CD14-positive monocyte (primary cell): ENCODE measurements around the gene CNNM2. TPM values are rescaled to one million over a fixed set of nuclear protein-coding genes. Genes with fewer than 3 reads are reported as not detected.

ENCODE experiments used
- DNase-seq, 3 donors: peaks; one replicate each; pipeline ENCODE4 v3.0.0-alpha.2; 2011 to 2022
- H2AFZ ChIP-seq: 2 replicates; pipeline ENCODE4 v1.6.0; 2012; ENCODE audit warnings: mild to moderate bottlenecking, low read depth, low read length, inconsistent platforms; ENCODE audit not compliant: insufficient read depth, poor library complexity, severe bottlenecking
- H3K27ac ChIP-seq, 2 donors: 1 replicate in 1 of 2; 2 replicates in 1 of 2; pipeline ENCODE4 v1.5.1; 2012 to 2013; ENCODE audit warnings: low read length in 2 of 2, control low read depth in 1 of 2, inconsistent platforms in 1 of 2, low read depth in 1 of 2, mild to moderate bottlenecking in 1 of 2
- H3K27me3 ChIP-seq, 2 donors: one replicate each; pipeline versions ENCODE4 v1.6.0 to v1.6.1; 2011 to 2013; ENCODE audit warnings: low read length in 2 of 2; ENCODE audit not compliant: control insufficient read depth in 2 of 2, insufficient read depth in 2 of 2
- H3K36me3 ChIP-seq, 2 donors: replicated peaks in 1 of 2; 1 replicate in 1 of 2; 2 replicates in 1 of 2; pipeline versions ENCODE4 v1.5.1 to v1.6.1; 2012 to 2013; ENCODE audit warnings: low read length in 2 of 2, control low read depth in 1 of 2, inconsistent platforms in 1 of 2, mild to moderate bottlenecking in 1 of 2; ENCODE audit not compliant: insufficient read depth in 2 of 2, control insufficient read depth in 1 of 2
- H3K4me1 ChIP-seq, 2 donors: 1 replicate in 1 of 2; 2 replicates in 1 of 2; pipeline versions ENCODE4 v1.5.1 to v1.6.1; 2012 to 2013; ENCODE audit warnings: low read length in 2 of 2, control low read depth in 1 of 2, inconsistent platforms in 1 of 2, mild to moderate bottlenecking in 1 of 2, moderate library complexity in 1 of 2; ENCODE audit not compliant: insufficient read depth in 2 of 2, control insufficient read depth in 1 of 2
- H3K4me2 ChIP-seq: replicated peaks from 2 replicates; pipeline ENCODE3; 2012; ENCODE audit warnings: low read length, moderate library complexity, mild to moderate bottlenecking; ENCODE audit not compliant: poor library complexity, severe bottlenecking; ENCODE audit errors: extremely low read depth
- H3K4me3 ChIP-seq, 3 experiments: fragments of 200-600 bp in 1 of 3; sonication (generic) in 1 of 3; replicated peaks in 1 of 3; 1 replicate in 2 of 3; 2 replicates in 1 of 3; pipeline ENCODE4 v1.5.1; 2011 to 2013; ENCODE audit warnings: low read length in 3 of 3, mild to moderate bottlenecking in 3 of 3, control low read depth in 2 of 3, low read depth in 2 of 3, inconsistent platforms in 1 of 3, moderate library complexity in 1 of 3
- H3K79me2 ChIP-seq: 2 replicates; pipeline ENCODE4 v1.6.0; 2012; ENCODE audit warnings: mild to moderate bottlenecking, control low read depth, inconsistent platforms, low read length, moderate library complexity; ENCODE audit not compliant: insufficient read depth
- H3K9ac ChIP-seq: 2 replicates; pipeline ENCODE4 v1.6.0; 2017; ENCODE audit warnings: low read length, mild to moderate bottlenecking; ENCODE audit not compliant: insufficient read depth, poor library complexity, severe bottlenecking
- H3K9me3 ChIP-seq, 2 donors: replicated peaks in 1 of 2; 1 replicate in 1 of 2; 2 replicates in 1 of 2; pipeline versions ENCODE4 v1.5.1 to v1.6.1; 2012 to 2013; ENCODE audit warnings: low read length in 2 of 2, control low read depth in 1 of 2; ENCODE audit not compliant: control insufficient read depth in 1 of 2, insufficient read depth in 1 of 2
- H4K20me1 ChIP-seq: 2 replicates; pipeline ENCODE4 v1.6.0; 2012; ENCODE audit warnings: mild to moderate bottlenecking, low read length, control low read depth, moderate library complexity; ENCODE audit not compliant: insufficient read depth
- H3K27ac Mint-ChIP-seq, 7 donors: one replicate each; pipeline ENCODE4 v1.8.0; 2020; ENCODE audit warnings: mild to moderate bottlenecking in 7 of 7, mixed read lengths in 7 of 7, moderate library complexity in 6 of 7, inconsistent platforms in 2 of 7
- H3K27me3 Mint-ChIP-seq, 3 donors: one replicate each; pipeline ENCODE4 v1.8.0; 2021 to 2022; ENCODE audit warnings: low read depth in 3 of 3, mild to moderate bottlenecking in 3 of 3, mixed read lengths in 3 of 3, moderate library complexity in 3 of 3, inconsistent platforms in 1 of 3
- H3K36me3 Mint-ChIP-seq, 2 donors: one replicate each; pipeline ENCODE4 v1.8.0; 2020; ENCODE audit warnings: mixed read lengths in 2 of 2, inconsistent platforms in 1 of 2, mild to moderate bottlenecking in 1 of 2
- H3K4me1 Mint-ChIP-seq: one replicate; pipeline ENCODE4 v1.8.0; 2020; ENCODE audit warnings: mild to moderate bottlenecking, mixed read lengths
- H3K4me3 Mint-ChIP-seq, 2 donors: one replicate each; pipeline ENCODE4 v1.8.0; 2020; ENCODE audit warnings: mild to moderate bottlenecking in 2 of 2, mixed read lengths in 2 of 2, moderate library complexity in 1 of 2
- H3K9me3 Mint-ChIP-seq, 7 donors: one replicate each; pipeline ENCODE4 v1.8.0; 2020 to 2022; ENCODE audit warnings: mixed read lengths in 7 of 7, mild to moderate bottlenecking in 6 of 7, moderate library complexity in 6 of 7, inconsistent platforms in 2 of 7
- CTCF ChIP-seq: fragments of 200-600 bp; IDR thresholded peaks from one replicate; pipeline ENCODE4 v1.8.0; 2022; ENCODE audit warnings: antibody characterized with exemption, mild to moderate bottlenecking
- WGBS: methylation state at CpG from one replicate; pipeline ENCODE4 v1.1.5; 2013; ENCODE audit warnings: missing lambda C conversion rate; ENCODE audit not compliant: insufficient coverage; 5-methylcytosine and 5-hydroxymethylcytosine counted together
- intact Hi-C, 2 donors: fragments of 100-400 bp; cut with micrococcal nuclease; formaldehyde crosslinking; loops; one replicate each; pipeline versions ENCODE4 v1.15.0 to v1.15.1; 2023
- polyA plus RNA-seq, 3 donors: library from polyadenylated mRNA; depleted of rRNA in 1 of 3; unstranded in 2 of 3; stranded (reverse) in 1 of 3; fragments of 300-500 nt in 2 of 3; fragments of >200 nt in 1 of 3; fragmentation: Illumina TruSeq in 2 of 3; gene quantifications; 1 replicate in 2 of 3; 2 replicates in 1 of 3; pipeline ENCODE4 v1.2.3, GENCODE V29; 2012 to 2021

CNNM2 gene
- polyA plus RNA-seq, 3 donors: 1.6 to 3.8 (median 2.2) TPM

GRCh38 chr10:103054621-103055020 lies 136.5 kb downstream of the CNNM2 start:
- peak overlapping the region in 1 of 3 experiments; percentile 58 for H3K4me3 ChIP-seq
- peak overlapping the region in 1 of 2 donors; percentile 93 for H3K4me3 Mint-ChIP-seq
- H3K36me3 ChIP-seq: no peaks in the 10 kb centered on the region
- H3K36me3 Mint-ChIP-seq: peaks cover 0 to 13% of the 10 kb centered on the region in 2 donors
- peaks cover 0 to 3% (median 0%) of the 10 kb centered on the region in 7 donors for H3K9me3 Mint-ChIP-seq
- no peaks in the 10 kb centered on the region for H4K20me1 ChIP-seq
- intact Hi-C loops: no loop called here
- H3K4me1 ChIP-seq: peaks cover 3 to 9% of the 10 kb centered on the region in 2 donors
- H3K9ac ChIP-seq: peak overlapping the region; percentile 36
- peaks cover 1 to 2% (median 2%) of the 10 kb centered on the region in 3 donors for H3K27me3 Mint-ChIP-seq
- TF ChIP-seq CTCF: no peak
- peak overlapping the region; percentile 66 for H3K4me2 ChIP-seq
- H3K9me3 ChIP-seq: no peaks in the 10 kb centered on the region
- no peak overlapping the region for H3K27ac ChIP-seq
- H3K4me1 Mint-ChIP-seq: peaks cover 31% of the 10 kb centered on the region
- H2AFZ ChIP-seq: no peak overlapping the region
- H3K79me2 ChIP-seq: no peaks in the 10 kb centered on the region
- H3K27ac Mint-ChIP-seq: peak overlapping the region in 2 of 7 donors; percentile 10 to 77
- DNase-seq: no peak
- 82% methylated on average over 2 of the region's 3 CpGs for WGBS
- no peaks in the 10 kb centered on the region for H3K27me3 ChIP-seq

GRCh38 chr10:103055105-103055504 lies 137.0 kb downstream of the CNNM2 start:
- Histone ChIP-seq H3K79me2 (no peaks in the 10 kb centered on the region), H3K9ac (no peak overlapping the region), H3K27ac (no peak overlapping the region), H2AFZ (no peak overlapping the region), H3K9me3 (no peaks in the 10 kb centered on the region), H4K20me1 (no peaks in the 10 kb centered on the region), H3K4me3 (no peak overlapping the region), H3K4me2 (no peak overlapping the region), H3K36me3 (no peaks in the 10 kb centered on the region), H3K4me1 (peaks cover 3 to 9% of the 10 kb centered on the region in 2 donors), H3K27me3 (no peaks in the 10 kb centered on the region)
- TF ChIP-seq CTCF: no peak
- H3K27me3 Mint-ChIP-seq: peaks cover 1 to 2% (median 2%) of the 10 kb centered on the region in 3 donors
- intact Hi-C loops: no loop called here
- WGBS: 86% methylated on average over 1 of the region's 4 CpGs
- no peak for DNase-seq
- H3K27ac Mint-ChIP-seq: no peak overlapping the region
- H3K36me3 Mint-ChIP-seq: peaks cover 0 to 13% of the 10 kb centered on the region in 2 donors
- peaks cover 0 to 3% (median 0%) of the 10 kb centered on the region in 7 donors for H3K9me3 Mint-ChIP-seq
- peaks cover 30% of the 10 kb centered on the region for H3K4me1 Mint-ChIP-seq
- H3K4me3 Mint-ChIP-seq: no peak overlapping the region
